OCI-LY3 (cell line): ENCODE measurements around the gene MSI2.

ENCODE experiments used
- EZH2phosphoT487 ChIP-seq: fragments of 200-600 bp; shearing (Covaris generic); IDR thresholded peaks from 2 replicates; pipeline ENCODE4 v1.6.1; 2018; ENCODE audit warnings: antibody characterized with exemption, mixed run types, low read depth
- TF ChIP-seq, protein P1 (sequence below): fragments of 200-600, 300-600 bp; sonication (generic); IDR thresholded peaks from 2 replicates; pipeline ENCODE4 v1.5.1; 2014; ENCODE audit warnings: antibody characterized with exemption, low read length, low read depth

GRCh38 chr17:57519800-57520199 lies 263.5 kb downstream of the MSI2 start:
- TF ChIP-seq, protein P1, sequence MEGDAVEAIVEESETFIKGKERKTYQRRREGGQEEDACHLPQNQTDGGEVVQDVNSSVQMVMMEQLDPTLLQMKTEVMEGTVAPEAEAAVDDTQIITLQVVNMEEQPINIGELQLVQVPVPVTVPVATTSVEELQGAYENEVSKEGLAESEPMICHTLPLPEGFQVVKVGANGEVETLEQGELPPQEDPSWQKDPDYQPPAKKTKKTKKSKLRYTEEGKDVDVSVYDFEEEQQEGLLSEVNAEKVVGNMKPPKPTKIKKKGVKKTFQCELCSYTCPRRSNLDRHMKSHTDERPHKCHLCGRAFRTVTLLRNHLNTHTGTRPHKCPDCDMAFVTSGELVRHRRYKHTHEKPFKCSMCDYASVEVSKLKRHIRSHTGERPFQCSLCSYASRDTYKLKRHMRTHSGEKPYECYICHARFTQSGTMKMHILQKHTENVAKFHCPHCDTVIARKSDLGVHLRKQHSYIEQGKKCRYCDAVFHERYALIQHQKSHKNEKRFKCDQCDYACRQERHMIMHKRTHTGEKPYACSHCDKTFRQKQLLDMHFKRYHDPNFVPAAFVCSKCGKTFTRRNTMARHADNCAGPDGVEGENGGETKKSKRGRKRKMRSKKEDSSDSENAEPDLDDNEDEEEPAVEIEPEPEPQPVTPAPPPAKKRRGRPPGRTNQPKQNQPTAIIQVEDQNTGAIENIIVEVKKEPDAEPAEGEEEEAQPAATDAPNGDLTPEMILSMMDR, result no peak
- TF ChIP-seq EZH2phosphoT487, result no peak
